Measurements from ENCODE around the gene TMEM97. TPM values are rescaled to one million over a fixed set of nuclear protein-coding genes. Genes with fewer than 3 reads are reported as not detected.
A peak's percentile ranks its signal among the peaks of the same experiment; 100 is the strongest.

TMEM97 gene
- total and polyA plus RNA-seq, 4 donors, result 45.6 to 56.9 (median 55.1) TPM

- no peak overlapping the region for H3K4me3 ChIP-seq (ENCODE audit: low read depth, low read length)
- DNase-seq (ENCODE audit: low read depth in 4 of 6, low spot score in 6 of 6), result no peak
- no peaks in the 10 kb centered on the region for H3K4me1 ChIP-seq (ENCODE audit: control insufficient read depth, insufficient read depth, low read length)
- H3K9me3 ChIP-seq (ENCODE audit: control insufficient read depth, insufficient read depth, low read length), result no peaks in the 10 kb centered on the region
- no peaks in the 10 kb centered on the region for H3K27me3 ChIP-seq (ENCODE audit: control insufficient read depth, insufficient read depth, low read length)
- no peak overlapping the region for H3K27ac ChIP-seq (ENCODE audit: low read depth, low read length)
- 29% methylated on average over 4 of the region's 5 CpGs for WGBS (ENCODE audit: insufficient coverage)
- peaks cover 13% of the 10 kb centered on the region for H3K36me3 ChIP-seq (ENCODE audit: control insufficient read depth, insufficient read depth, low read length)
These were observed 6.2 kb downstream of the TMEM97 start for GRCh38 chr17:28325211-28325610.

GRCh38 chr17:28326114-28326513 is 7.1 kb downstream of the TMEM97 start:
- Histone ChIP-seq H3K9me3 (ENCODE audit: control insufficient read depth, insufficient read depth, low read length) (no peaks in the 10 kb centered on the region), H3K4me1 (ENCODE audit: control insufficient read depth, insufficient read depth, low read length) (no peaks in the 10 kb centered on the region), H3K36me3 (ENCODE audit: control insufficient read depth, insufficient read depth, low read length) (peaks cover 21% of the 10 kb centered on the region), H3K27me3 (ENCODE audit: control insufficient read depth, insufficient read depth, low read length) (no peaks in the 10 kb centered on the region), H3K4me3 (ENCODE audit: low read depth, low read length) (no peak overlapping the region), H3K27ac (ENCODE audit: low read depth, low read length) (no peak overlapping the region)
- no peak for DNase-seq (ENCODE audit: low read depth in 4 of 6, low spot score in 6 of 6)
- WGBS (ENCODE audit: insufficient coverage), result 77% methylated on average over 6 of the region's 7 CpGs

DNA sequence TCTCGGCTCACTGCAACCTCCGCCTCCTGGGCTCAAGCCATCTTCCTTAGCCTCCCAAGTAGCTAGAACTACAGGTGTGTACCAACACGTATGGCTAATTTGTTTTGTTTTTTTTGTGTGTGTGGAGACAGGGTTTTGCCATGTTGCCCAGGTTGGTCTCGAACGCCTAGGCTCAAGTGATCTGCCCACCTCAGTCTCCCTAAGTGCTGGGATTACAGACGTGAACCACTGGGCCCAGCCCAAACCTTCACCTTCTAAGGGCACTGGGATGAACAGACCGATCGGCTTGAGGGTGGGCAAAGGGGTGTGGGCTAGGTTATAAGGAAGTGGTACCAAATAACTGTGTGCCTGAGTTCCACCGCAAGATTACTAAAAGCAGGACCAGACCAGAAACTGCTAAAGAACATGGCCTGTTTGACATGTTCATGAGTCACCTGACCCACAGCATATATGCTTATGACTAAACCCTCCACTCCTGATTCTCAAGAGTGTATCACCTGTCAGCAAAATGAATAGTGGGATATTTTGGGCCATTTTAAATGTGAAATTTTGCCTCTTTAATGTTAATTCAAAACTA is 8.1 kb downstream of the TMEM97 start:
- H3K27me3 ChIP-seq (ENCODE audit: control insufficient read depth, insufficient read depth, low read length), result no peaks in the 10 kb centered on the region
- DNase-seq (ENCODE audit: low read depth in 4 of 6, low spot score in 6 of 6), result no peak
- no peaks in the 10 kb centered on the region for H3K9me3 ChIP-seq (ENCODE audit: control insufficient read depth, insufficient read depth, low read length)
- H3K36me3 ChIP-seq (ENCODE audit: control insufficient read depth, insufficient read depth, low read length), result peaks cover 30% of the 10 kb centered on the region
- H3K27ac ChIP-seq (ENCODE audit: low read depth, low read length), result no peak overlapping the region
- H3K4me1 ChIP-seq (ENCODE audit: control insufficient read depth, insufficient read depth, low read length), result no peaks in the 10 kb centered on the region
- 92% methylated on average over 6 of the region's 9 CpGs for WGBS (ENCODE audit: insufficient coverage)
- no peak overlapping the region for H3K4me3 ChIP-seq (ENCODE audit: low read depth, low read length)

GRCh38 chr17:28327709-28328108 is 8.7 kb downstream of the TMEM97 start:
- 53% methylated on average over 2 of the region's 3 CpGs for WGBS (ENCODE audit: insufficient coverage)
- Histone ChIP-seq H3K36me3 (ENCODE audit: control insufficient read depth, insufficient read depth, low read length) (peaks cover 30% of the 10 kb centered on the region), H3K27ac (ENCODE audit: low read depth, low read length) (no peak overlapping the region), H3K9me3 (ENCODE audit: control insufficient read depth, insufficient read depth, low read length) (no peaks in the 10 kb centered on the region), H3K4me3 (ENCODE audit: low read depth, low read length) (no peak overlapping the region), H3K4me1 (ENCODE audit: control insufficient read depth, insufficient read depth, low read length) (no peaks in the 10 kb centered on the region), H3K27me3 (ENCODE audit: control insufficient read depth, insufficient read depth, low read length) (no peaks in the 10 kb centered on the region)
- DNase-seq (ENCODE audit: low read depth in 4 of 6, low spot score in 6 of 6), result peak in 1 of 6 donors; percentile 19

GRCh38 chr17:28328325-28328724 is 9.3 kb downstream of the TMEM97 start:
- Histone ChIP-seq H3K27me3 (ENCODE audit: control insufficient read depth, insufficient read depth, low read length) (no peaks in the 10 kb centered on the region), H3K4me1 (ENCODE audit: control insufficient read depth, insufficient read depth, low read length) (no peaks in the 10 kb centered on the region), H3K9me3 (ENCODE audit: control insufficient read depth, insufficient read depth, low read length) (no peaks in the 10 kb centered on the region), H3K27ac (ENCODE audit: low read depth, low read length) (no peak overlapping the region), H3K4me3 (ENCODE audit: low read depth, low read length) (no peak overlapping the region), H3K36me3 (ENCODE audit: control insufficient read depth, insufficient read depth, low read length) (peaks cover 30% of the 10 kb centered on the region)
- DNase-seq (ENCODE audit: low read depth in 4 of 6, low spot score in 6 of 6), result no peak
- 70% methylated on average over 1 of the region's 4 CpGs for WGBS (ENCODE audit: insufficient coverage)

DNA sequence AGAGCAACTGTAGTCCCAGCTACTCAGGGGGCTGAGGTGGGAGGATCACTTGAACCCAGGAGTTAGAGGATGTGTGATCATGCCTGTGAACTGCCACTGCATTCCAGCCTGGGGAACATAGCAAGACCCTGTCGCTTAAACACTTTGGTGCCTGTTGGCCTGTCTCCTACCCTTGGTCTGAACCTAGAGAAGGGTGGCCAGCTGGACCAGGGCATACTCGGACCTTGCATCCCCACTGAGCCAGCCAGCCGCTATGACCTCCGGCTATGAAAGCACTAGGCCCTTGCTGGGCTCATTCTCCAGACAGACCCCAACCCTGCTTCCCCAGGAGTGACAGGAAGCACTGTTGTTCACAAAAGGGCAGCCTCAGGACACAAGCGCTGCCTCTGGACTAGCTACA is 11.7 kb downstream of the TMEM97 start:
- 88% methylated on average over 5 of the region's 5 CpGs for WGBS (ENCODE audit: insufficient coverage)
- H3K36me3 ChIP-seq (ENCODE audit: control insufficient read depth, insufficient read depth, low read length), result peaks cover 30% of the 10 kb centered on the region
- no peak overlapping the region for H3K27ac ChIP-seq (ENCODE audit: low read depth, low read length)
- no peaks in the 10 kb centered on the region for H3K9me3 ChIP-seq (ENCODE audit: control insufficient read depth, insufficient read depth, low read length)
- no peaks in the 10 kb centered on the region for H3K27me3 ChIP-seq (ENCODE audit: control insufficient read depth, insufficient read depth, low read length)
- H3K4me3 ChIP-seq (ENCODE audit: low read depth, low read length), result no peak overlapping the region
- DNase-seq (ENCODE audit: low read depth in 4 of 6, low spot score in 6 of 6), result no peak
- H3K4me1 ChIP-seq (ENCODE audit: control insufficient read depth, insufficient read depth, low read length), result peaks cover 13% of the 10 kb centered on the region

GRCh38 chr17:28331891-28332420 is 13.0 kb downstream of the TMEM97 start:
- H3K4me1 ChIP-seq (ENCODE audit: control insufficient read depth, insufficient read depth, low read length), result peaks cover 21% of the 10 kb centered on the region
- no peak overlapping the region for H3K4me3 ChIP-seq (ENCODE audit: low read depth, low read length)
- H3K27ac ChIP-seq (ENCODE audit: low read depth, low read length), result no peak overlapping the region
- H3K36me3 ChIP-seq (ENCODE audit: control insufficient read depth, insufficient read depth, low read length), result peaks cover 27% of the 10 kb centered on the region
- DNase-seq (ENCODE audit: low read depth in 4 of 6, low spot score in 6 of 6), result no peak
- 80% methylated on average over 2 of the region's 6 CpGs for WGBS (ENCODE audit: insufficient coverage)
- no peaks in the 10 kb centered on the region for H3K9me3 ChIP-seq (ENCODE audit: control insufficient read depth, insufficient read depth, low read length)
- no peaks in the 10 kb centered on the region for H3K27me3 ChIP-seq (ENCODE audit: control insufficient read depth, insufficient read depth, low read length)

GRCh38 chr17:28333083-28333746 is 14.2 kb downstream of the TMEM97 start:
- Histone ChIP-seq H3K4me3 (ENCODE audit: low read depth, low read length) (no peak overlapping the region), H3K36me3 (ENCODE audit: control insufficient read depth, insufficient read depth, low read length) (peaks cover 24% of the 10 kb centered on the region), H3K4me1 (ENCODE audit: control insufficient read depth, insufficient read depth, low read length) (peaks cover 21% of the 10 kb centered on the region), H3K9me3 (ENCODE audit: control insufficient read depth, insufficient read depth, low read length) (no peaks in the 10 kb centered on the region), H3K27ac (ENCODE audit: low read depth, low read length) (no peak overlapping the region), H3K27me3 (ENCODE audit: control insufficient read depth, insufficient read depth, low read length) (no peaks in the 10 kb centered on the region)
- no peak for DNase-seq (ENCODE audit: low read depth in 4 of 6, low spot score in 6 of 6)
- 60% methylated on average over 1 of the region's 1 CpG for WGBS (ENCODE audit: insufficient coverage)

DNA sequence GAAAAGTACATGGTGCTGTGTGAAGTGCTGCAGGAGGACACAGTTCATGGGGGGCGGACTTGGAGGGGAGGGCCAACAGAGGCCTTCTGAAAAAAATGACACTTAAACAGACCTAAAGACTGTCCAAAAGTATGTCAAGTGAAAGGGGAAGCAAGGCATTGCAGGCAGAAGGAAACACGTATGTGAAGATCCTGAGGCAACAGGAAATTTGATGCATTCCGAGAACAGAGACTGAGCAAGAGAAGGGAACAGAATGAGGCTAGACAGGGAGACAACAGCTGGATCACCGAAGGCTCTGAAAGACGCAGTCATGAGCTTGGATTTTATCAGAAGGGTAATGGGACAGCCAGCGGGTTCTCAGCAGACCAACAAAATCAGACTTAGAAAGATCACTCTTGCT is 15.2 kb downstream of the TMEM97 start:
- no peak for DNase-seq (ENCODE audit: low read depth in 4 of 6, low spot score in 6 of 6)
- Histone ChIP-seq H3K27me3 (ENCODE audit: control insufficient read depth, insufficient read depth, low read length) (no peaks in the 10 kb centered on the region), H3K36me3 (ENCODE audit: control insufficient read depth, insufficient read depth, low read length) (peaks cover 30% of the 10 kb centered on the region), H3K4me1 (ENCODE audit: control insufficient read depth, insufficient read depth, low read length) (peaks cover 21% of the 10 kb centered on the region), H3K9me3 (ENCODE audit: control insufficient read depth, insufficient read depth, low read length) (no peaks in the 10 kb centered on the region), H3K4me3 (ENCODE audit: low read depth, low read length) (peak overlapping the region; percentile 96), H3K27ac (ENCODE audit: low read depth, low read length) (peak overlapping the region; percentile 98)
- 72% methylated on average over 5 of the region's 6 CpGs for WGBS (ENCODE audit: insufficient coverage)

DNA sequence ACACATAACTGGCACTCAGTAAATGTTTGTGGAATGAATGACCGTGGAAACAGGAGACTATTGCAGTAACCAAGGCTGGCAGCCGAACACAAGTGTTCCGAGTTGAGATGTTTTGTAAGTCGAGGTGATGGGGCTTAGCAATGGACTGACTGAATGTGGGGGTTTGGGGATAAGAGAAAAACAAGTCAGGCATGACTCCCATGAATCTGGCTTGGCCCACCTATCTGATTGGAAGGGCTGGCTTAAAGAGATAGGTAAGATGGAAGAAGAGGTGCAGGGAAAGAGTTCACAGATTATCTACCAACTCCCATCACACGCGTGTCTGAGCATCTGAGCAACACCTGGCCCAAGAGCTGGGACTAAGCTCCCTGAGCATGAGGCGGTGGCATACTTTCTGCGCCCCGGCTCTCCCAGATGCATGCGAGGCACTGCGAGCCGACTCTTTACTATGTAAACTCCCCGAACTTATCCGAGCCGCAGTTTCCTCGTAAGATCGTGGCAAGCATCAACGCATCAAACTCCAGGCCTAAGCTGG is 15.7 kb downstream of the TMEM97 start:
- H3K27ac ChIP-seq (ENCODE audit: low read depth, low read length), result peak overlapping the region; percentile 98
- peaks cover 32% of the 10 kb centered on the region for H3K36me3 ChIP-seq (ENCODE audit: control insufficient read depth, insufficient read depth, low read length)
- DNase-seq (ENCODE audit: low read depth in 4 of 6, low spot score in 6 of 6), result no peak
- H3K4me3 ChIP-seq (ENCODE audit: low read depth, low read length), result peak overlapping the region; percentile 96
- 11% methylated on average over 18 of the region's 18 CpGs for WGBS (ENCODE audit: insufficient coverage)
- no peaks in the 10 kb centered on the region for H3K9me3 ChIP-seq (ENCODE audit: control insufficient read depth, insufficient read depth, low read length)
- H3K27me3 ChIP-seq (ENCODE audit: control insufficient read depth, insufficient read depth, low read length), result no peaks in the 10 kb centered on the region
- peaks cover 21% of the 10 kb centered on the region for H3K4me1 ChIP-seq (ENCODE audit: control insufficient read depth, insufficient read depth, low read length)
